GM19043 (cell line): ENCODE data around the gene MYNN.

Experiments
- ATAC-seq: cut with Tn5 transposase; IDR thresholded peaks from one replicate; pipeline ENCODE4 v1.9.1; 2021; ENCODE audit warnings: low read depth; ENCODE audit not compliant: unreplicated experiment

MYNN gene

DNA sequence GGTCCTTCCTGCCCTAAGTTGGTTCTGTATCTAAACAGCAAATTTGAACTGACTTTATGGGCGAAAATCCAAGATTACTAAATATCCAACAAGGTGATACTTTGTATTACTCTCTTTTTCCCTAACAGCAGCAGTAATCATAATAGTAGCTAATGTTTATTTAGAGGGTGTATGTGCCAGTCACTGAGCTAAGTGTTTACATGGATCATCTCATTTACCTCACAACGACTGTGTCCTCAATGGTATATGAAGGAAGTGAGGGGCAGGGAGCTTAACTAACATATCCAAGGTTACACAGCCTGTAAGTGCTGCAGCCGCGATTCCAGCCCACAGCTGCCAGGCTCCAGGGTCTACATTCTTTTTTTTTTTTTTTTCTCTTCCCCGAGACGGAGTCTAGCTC, 49.8 kb downstream of the MYNN start:
- ATAC-seq, result no peak

DNA sequence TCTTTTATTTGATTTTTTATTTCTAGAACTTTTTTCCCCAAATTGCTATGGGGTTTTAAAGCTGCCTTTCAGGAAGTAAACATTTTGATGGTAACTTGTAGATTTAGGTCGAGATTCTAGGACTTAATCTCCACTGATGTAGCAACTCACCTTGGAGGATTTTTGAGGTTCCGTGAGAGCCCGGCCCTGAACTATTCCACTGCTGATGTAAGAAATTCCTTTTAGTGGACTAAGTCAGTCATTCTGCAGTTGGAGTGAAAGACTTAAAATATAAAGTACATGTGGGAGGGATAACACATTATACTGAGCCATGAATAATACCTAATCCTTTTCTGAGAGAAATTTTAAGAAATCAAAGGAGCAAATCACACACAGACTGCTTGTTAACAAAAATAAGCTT, 52.1 kb downstream of the MYNN start:
- no peak for ATAC-seq

DNA sequence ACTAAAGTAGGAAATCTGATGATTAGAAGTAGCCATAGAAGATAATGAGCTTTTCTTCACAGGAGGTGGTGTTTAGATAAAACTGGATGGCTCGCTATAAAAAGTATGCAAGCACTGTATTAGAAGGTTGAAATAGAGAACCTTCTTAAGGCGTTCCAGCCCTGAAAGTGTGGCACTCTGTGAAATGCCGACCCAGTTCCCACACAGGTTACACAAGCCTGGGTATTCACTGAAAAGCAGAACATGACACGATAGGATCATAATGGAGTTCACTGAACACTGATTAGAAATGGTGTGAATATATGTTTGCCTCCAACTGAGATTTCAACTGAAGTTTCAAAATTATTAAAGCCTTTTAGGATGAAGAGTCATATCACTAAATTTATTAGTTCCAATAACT, 54.5 kb downstream of the MYNN start:
- ATAC-seq, result no peak

DNA sequence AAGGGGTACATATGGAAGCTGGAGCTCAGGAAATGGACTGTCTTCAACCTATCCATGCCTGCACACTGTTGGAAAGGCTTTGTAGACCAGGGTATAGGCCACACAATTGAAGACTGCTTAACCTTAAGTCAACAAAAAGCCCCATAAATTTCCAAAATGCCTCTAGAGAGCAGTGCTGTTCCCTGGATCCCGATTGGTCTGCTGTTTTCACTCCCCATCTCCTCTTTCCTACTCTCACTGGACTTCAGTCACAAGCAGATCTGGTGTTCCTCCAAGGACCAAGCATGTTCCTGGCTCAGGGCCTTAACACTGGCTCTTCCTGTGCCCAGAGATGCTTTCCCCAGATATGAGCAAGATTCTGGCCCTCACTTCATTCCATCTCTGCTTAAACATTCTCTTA, 62.3 kb downstream of the MYNN start:
- no peak for ATAC-seq

DNA sequence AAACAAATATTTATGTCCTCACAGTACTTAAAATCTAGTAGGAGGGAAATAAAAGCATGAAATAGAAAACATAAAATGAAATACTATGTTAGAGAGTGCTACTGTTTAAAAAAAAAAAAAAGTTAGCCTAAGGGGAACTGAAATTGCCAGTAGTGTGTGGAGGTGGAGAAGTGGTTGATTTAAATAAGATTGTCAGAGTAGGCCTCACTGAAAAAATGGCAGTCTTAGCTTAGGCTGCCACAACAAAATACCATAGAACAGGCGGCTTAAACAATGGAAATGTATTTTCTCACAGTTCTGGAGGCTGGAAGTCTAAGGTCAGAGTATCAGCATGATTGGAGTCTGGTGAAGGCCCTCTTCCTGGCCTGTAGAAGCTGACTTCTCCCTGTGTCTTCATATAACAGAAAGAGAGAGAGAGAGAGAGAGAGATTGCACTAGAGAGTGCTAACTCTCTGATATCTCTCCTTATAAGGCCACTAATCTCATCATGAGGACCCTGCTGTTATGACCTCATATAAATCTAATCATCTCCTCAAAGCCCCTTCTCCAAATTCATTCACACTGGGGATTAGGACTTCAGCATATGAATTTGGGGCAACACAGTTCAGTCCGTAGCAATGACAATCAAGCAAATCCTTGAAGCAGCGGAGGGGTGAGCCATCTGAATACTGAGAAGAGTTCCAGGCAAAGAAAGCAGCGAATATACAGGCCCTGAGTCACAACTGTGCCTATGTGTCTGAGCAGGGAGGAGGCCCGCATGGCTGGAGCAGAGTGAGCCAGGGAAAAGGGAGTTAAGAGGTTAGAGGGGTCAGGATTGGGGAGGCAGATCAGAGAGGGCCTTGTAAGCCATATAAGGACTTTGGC, 63.1 kb downstream of the MYNN start:
- ATAC-seq, result peak; percentile 84

DNA sequence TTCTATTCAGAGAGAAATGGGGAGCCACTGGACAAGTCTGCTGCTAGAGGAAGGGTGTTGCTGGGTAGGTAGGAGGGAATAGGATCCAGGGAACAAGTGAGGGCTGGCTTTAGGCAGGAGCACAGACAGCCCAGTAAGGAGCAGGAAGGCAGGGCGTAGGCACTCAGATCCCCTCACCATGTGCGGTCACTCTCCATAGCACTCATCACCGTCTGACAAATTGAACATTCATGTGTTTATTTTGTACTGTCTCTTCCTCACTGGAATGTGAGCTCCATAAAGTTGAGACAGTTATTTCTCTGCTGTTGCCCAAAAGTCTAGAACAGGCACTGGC, 63.7 kb downstream of the MYNN start:
- ATAC-seq, result no peak

DNA sequence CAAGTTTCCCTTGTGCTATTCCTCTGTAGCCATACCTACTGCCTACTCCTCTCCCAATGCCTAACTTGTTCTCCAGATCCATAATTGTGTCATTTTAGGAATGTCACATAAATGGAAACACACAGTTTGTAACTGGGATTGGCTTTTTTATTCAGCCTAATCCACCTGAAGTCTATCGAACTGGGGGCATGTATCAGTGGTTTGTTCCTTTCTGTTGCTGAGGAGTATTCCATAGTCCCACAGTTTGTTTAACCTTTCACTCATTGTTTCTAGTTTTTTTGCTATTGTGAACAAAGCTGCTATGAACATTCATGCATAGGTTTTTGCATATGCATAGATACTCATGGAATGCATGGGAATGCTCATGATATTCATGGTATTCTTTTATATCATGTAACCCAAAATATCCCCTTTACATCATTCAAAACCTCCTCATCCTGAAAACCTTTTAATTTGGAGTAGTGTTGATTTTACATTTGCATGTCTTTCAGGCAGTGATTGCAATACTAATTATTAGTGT, 65.4 kb downstream of the MYNN start:
- no peak for ATAC-seq
